GM12864 (cell line): ENCODE data around the gene CSRP1.

Source experiments
- DNase-seq: peaks from one replicate; pipeline ENCODE4 v3.0.0-alpha.2; 2011; ENCODE audit warnings: low read depth
- H3K4me3 ChIP-seq: 2 replicates; pipeline ENCODE4 v1.5.1; 2011; ENCODE audit warnings: mild to moderate bottlenecking, low read depth, low read length, control low read depth
- CTCF ChIP-seq: IDR thresholded peaks from 2 replicates; pipeline ENCODE4 v1.5.1; 2011; ENCODE audit warnings: low read depth, mild to moderate bottlenecking, moderate library complexity, low read length, control low read depth, inconsistent platforms; ENCODE audit errors: missing control alignments

The CSRP1 gene

GRCh38 chr1:201491896-201492511 is 14.9 kb downstream of the CSRP1 start:
- no peak overlapping the region for H3K4me3 ChIP-seq
- DNase-seq: no peak
- no peak for TF ChIP-seq CTCF

- no peak for TF ChIP-seq CTCF
- H3K4me3 ChIP-seq: no peak overlapping the region
- no peak for DNase-seq
Measured at GRCh38 chr1:201490708-201491131, 16.2 kb downstream of the CSRP1 start.

GRCh38 chr1:201489643-201490261 is 17.2 kb downstream of the CSRP1 start:
- TF ChIP-seq CTCF: no peak
- H3K4me3 ChIP-seq: no peak overlapping the region
- no peak for DNase-seq

GRCh38 chr1:201488830-201489589 is 17.9 kb downstream of the CSRP1 start:
- no peak overlapping the region for H3K4me3 ChIP-seq
- DNase-seq: no peak
- TF ChIP-seq CTCF: no peak

- H3K4me3 ChIP-seq: no peak overlapping the region
- DNase-seq: no peak
- TF ChIP-seq CTCF: no peak
Measured at GRCh38 chr1:201487742-201488141, 19.2 kb downstream of the CSRP1 start.

GRCh38 chr1:201486187-201486586 is 20.7 kb downstream of the CSRP1 start:
- DNase-seq: no peak
- TF ChIP-seq CTCF: no peak
- no peak overlapping the region for H3K4me3 ChIP-seq
